Colonic mucosa (tissue), 4 donors: ENCODE data around the gene SUPT5H. TPM values are rescaled to one million over a fixed set of nuclear protein-coding genes. Genes with fewer than 3 reads are reported as not detected.
"Not testable (repeated sequence)": the region's sequence is repeated elsewhere in the genome, so short reads cannot be mapped to it uniquely, and the experiment has no call there.

Source experiments
- DNase-seq: peaks from one replicate; pipeline ENCODE4 v3.0.0-alpha.2; 2020
- H3K27ac ChIP-seq: fragments of 200-600 bp; one replicate; pipeline ENCODE4 v1.8.0; 2021
- H3K27me3 ChIP-seq: fragments of 200-600 bp; one replicate; pipeline ENCODE4 v1.8.0; 2021
- H3K36me3 ChIP-seq: fragments of 200-600 bp; one replicate; pipeline ENCODE4 v1.8.0; 2021
- H3K4me1 ChIP-seq: fragments of 200-600 bp; one replicate; pipeline ENCODE4 v1.8.0; 2021; ENCODE audit warnings: mild to moderate bottlenecking
- H3K4me3 ChIP-seq: fragments of 200-600 bp; one replicate; pipeline ENCODE4 v1.8.0; 2021
- H3K9ac ChIP-seq, 2 donors: one replicate each; pipeline ENCODE4 v1.7.0; 2013; ENCODE audit warnings: control low read depth in 2 of 2, low read depth in 2 of 2, low read length in 2 of 2
- H3K9me3 ChIP-seq: fragments of 200-600 bp; one replicate; pipeline ENCODE4 v1.8.0; 2021
- intact Hi-C: fragments of 100-400 bp; cut with DNase I; formaldehyde crosslinking; loops from one replicate; pipeline ENCODE4 v1.14.1; 2022
- total RNA-seq, 2 donors: library from RNA; stranded (reverse); fragmentation: NEBNext Ultra II Directional in 1 of 2; extraction: Animal tissue kit (Norgen Biotek cat#: 25700) in 1 of 2; gene quantifications; one replicate each; pipeline ENCODE4 v1.2.1, GENCODE V29; 2021
- TF ChIP-seq, protein P1 (sequence below): fragments of 200-600 bp; IDR thresholded peaks from one replicate; pipeline ENCODE4 v1.8.0; 2022; ENCODE audit warnings: antibody characterized with exemption, mild to moderate bottlenecking
- donor health status: healthy.
- donor health status: DM: no; HTN: no; CAD: no.
- donor health status: DM: no; HTN: no; CAD: no.

The SUPT5H gene
- total RNA-seq, 2 donors from 2014 or later: 76.6 to 123 TPM

DNA sequence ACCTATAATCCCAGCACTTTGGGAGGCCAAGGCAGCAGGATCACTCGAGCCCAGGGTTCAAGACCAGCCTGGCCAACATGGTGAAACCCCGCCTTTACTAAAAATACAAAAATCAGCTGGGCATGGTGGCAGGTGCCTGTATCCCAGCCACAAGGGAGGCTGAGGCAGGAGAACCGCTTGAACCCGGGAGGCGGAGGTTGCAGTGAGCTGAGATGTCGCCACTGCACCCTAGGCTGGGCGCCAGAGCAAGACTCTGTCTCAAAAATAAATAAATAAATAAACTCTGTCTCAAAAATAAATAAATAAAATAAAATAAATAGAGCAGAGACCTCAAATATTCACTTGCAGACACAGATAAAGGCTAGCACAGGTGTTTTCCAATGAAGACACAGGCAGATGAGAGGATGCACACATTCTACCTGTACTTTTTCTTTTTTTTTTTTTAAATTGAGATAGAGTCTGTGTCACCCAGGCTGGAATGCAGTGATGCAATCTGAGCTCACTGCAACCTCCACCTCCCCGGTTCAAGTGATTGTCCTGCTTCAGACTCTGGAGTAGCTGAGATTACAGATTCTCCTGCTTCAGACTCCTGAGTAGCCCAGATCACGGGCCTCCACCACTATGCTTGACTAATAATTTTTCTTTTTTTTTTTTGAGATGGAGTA lies 7.0 kb upstream of the SUPT5H start:
- DNase-seq: no peak
- no peaks in the 10 kb centered on the region for H3K9me3 ChIP-seq
- H3K27ac ChIP-seq: no peak overlapping the region
- TF ChIP-seq, protein P1, sequence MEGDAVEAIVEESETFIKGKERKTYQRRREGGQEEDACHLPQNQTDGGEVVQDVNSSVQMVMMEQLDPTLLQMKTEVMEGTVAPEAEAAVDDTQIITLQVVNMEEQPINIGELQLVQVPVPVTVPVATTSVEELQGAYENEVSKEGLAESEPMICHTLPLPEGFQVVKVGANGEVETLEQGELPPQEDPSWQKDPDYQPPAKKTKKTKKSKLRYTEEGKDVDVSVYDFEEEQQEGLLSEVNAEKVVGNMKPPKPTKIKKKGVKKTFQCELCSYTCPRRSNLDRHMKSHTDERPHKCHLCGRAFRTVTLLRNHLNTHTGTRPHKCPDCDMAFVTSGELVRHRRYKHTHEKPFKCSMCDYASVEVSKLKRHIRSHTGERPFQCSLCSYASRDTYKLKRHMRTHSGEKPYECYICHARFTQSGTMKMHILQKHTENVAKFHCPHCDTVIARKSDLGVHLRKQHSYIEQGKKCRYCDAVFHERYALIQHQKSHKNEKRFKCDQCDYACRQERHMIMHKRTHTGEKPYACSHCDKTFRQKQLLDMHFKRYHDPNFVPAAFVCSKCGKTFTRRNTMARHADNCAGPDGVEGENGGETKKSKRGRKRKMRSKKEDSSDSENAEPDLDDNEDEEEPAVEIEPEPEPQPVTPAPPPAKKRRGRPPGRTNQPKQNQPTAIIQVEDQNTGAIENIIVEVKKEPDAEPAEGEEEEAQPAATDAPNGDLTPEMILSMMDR: no peak
- H3K27me3 ChIP-seq: no peaks in the 10 kb centered on the region
- no peak overlapping the region for H3K4me3 ChIP-seq
- H3K36me3 ChIP-seq: peaks cover 10% of the 10 kb centered on the region
- peaks cover 3% of the 10 kb centered on the region for H3K4me1 ChIP-seq
- intact Hi-C loops: no loop called here
- no peak overlapping the region for H3K9ac ChIP-seq

DNA sequence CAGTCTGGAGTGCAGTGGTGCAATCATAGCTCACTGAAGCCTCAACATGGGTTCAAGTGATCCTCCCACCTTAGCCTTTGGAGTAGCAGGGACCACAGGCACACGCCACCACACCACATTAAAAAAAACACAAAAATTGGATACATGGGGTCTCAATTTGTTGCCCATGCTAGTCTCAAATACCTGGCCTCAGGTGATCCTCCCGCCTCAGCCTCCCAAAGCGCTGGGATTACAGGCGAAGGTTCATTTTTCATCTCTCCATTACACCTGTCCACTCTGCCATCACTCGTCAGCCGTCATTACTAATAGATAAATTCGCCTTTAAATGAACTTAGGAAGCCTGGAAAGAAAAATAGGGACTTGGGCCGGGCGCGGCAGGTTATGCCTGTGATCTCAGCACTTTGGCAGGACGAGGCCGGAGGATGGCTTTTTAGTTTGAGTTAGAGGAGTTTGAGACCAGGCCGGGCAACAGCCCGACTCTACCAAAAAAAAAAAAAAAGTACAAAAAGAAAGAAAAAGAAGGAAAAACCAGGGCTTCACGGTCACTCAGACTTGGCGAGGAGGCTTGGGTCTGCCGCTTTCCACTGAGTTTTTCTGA lies 685 bp upstream of the SUPT5H start:
- Histone ChIP-seq H3K4me3 (peak overlapping the region; percentile 82), H3K4me1 (peaks cover 6% of the 10 kb centered on the region)

GRCh38 chr19:39446365-39447084 lies 1.1 kb downstream of the SUPT5H start:
- peaks cover 4% of the 10 kb centered on the region for H3K36me3 ChIP-seq
- H3K9me3 ChIP-seq: no peaks in the 10 kb centered on the region
- H3K9ac ChIP-seq: peak overlapping the region; percentile 98 to 100
- peaks cover 6% of the 10 kb centered on the region for H3K4me1 ChIP-seq
- TF ChIP-seq, protein P1: no peak
- DNase-seq: no peak
- peak overlapping the region; percentile 82 for H3K4me3 ChIP-seq
- intact Hi-C loops: loop anchor here (10.0 kb wide), 1 partner anchor 88 kb away; the partner anchor contains the start of gene EID2B
- no peak overlapping the region for H3K27ac ChIP-seq
- H3K27me3 ChIP-seq: no peaks in the 10 kb centered on the region

More for the DNA sequence above, 685 bp upstream of the SUPT5H start:
- Histone ChIP-seq H3K9me3 (no peaks in the 10 kb centered on the region), H3K27ac (peak overlapping the region; percentile 91), H3K9ac (peak overlapping the region; percentile 72 to 98), H3K27me3 (no peaks in the 10 kb centered on the region), H3K36me3 (no peaks in the 10 kb centered on the region)
- DNase-seq: peak; percentile 25
- intact Hi-C loops: loop anchor here (10.0 kb wide), 1 partner anchor 90 kb away; the partner anchor contains the start of gene EID2B
- TF ChIP-seq, protein P1: no peak

- H3K4me3 ChIP-seq: no peak overlapping the region
- H3K36me3 ChIP-seq: peaks cover 6% of the 10 kb centered on the region
- H3K27ac ChIP-seq: no peak overlapping the region
- peak overlapping the region in 1 of 2 donors; percentile 23 for H3K9ac ChIP-seq
- H3K4me1 ChIP-seq: peaks cover 6% of the 10 kb centered on the region
- intact Hi-C loops: loop anchor here (10.0 kb wide), 1 partner anchor 87 kb away; the partner anchor contains the start of gene EID2B
- no peaks in the 10 kb centered on the region for H3K27me3 ChIP-seq
- no peaks in the 10 kb centered on the region for H3K9me3 ChIP-seq
- TF ChIP-seq, protein P1: no peak
- no peak for DNase-seq
These were observed 2.9 kb downstream of the SUPT5H start for GRCh38 chr19:39448271-39448670.

GRCh38 chr19:39449116-39449797 lies 3.9 kb downstream of the SUPT5H start:
- TF ChIP-seq, protein P1: no peak
- Histone ChIP-seq H3K9me3 (no peaks in the 10 kb centered on the region), H3K27ac (no peak overlapping the region), H3K4me1 (peaks cover 6% of the 10 kb centered on the region), H3K4me3 (no peak overlapping the region), H3K36me3 (peaks cover 6% of the 10 kb centered on the region), H3K9ac (peak overlapping the region in 1 of 2 donors; percentile 35), H3K27me3 (no peaks in the 10 kb centered on the region)
- DNase-seq: no peak
- intact Hi-C loops: loop anchor here (10.0 kb wide), 1 partner anchor 86 kb away; the partner anchor contains the start of gene EID2B

DNA sequence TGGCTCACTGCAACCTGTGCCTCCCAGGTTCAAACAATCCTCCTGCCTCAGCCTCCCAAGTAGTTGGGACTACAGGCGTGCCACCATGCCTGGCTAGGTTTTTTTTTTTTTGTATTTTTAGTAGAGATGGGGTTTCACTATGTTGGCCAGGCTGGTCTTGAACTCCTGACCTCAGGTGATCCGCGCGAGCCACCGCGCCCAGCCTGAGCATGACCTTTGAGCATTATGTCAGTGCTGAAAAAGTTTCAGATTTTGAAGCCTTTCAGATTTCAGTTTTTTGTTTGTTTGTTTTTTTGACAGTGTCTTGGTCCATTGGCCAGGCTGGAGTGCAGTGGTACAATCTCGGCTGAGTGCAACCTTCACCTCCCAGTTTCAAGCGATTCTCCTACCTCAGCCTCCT lies 5.9 kb downstream of the SUPT5H start:
- H3K36me3 ChIP-seq, H3K9ac ChIP-seq, intact Hi-C loops, DNase-seq, H3K4me3 ChIP-seq, H3K27me3 ChIP-seq, H3K27ac ChIP-seq, H3K9me3 ChIP-seq, H3K4me1 ChIP-seq: not testable (repeated sequence)
